Measurements from ENCODE around the gene FASTK. TPM values are rescaled to one million over a fixed set of nuclear protein-coding genes. Genes with fewer than 3 reads are reported as not detected.

Gene FASTK
- total RNA-seq, 1 donor from 2014 or later = 75.7 TPM

- H3K4me3 ChIP-seq = no peak overlapping the region
- no peaks in the 10 kb centered on the region for H3K27me3 ChIP-seq (ENCODE audit: low read depth)
- no peak for DNase-seq
- H3K9me3 ChIP-seq (replicated peaks) = no peaks in the 10 kb centered on the region
- peaks cover 22% of the 10 kb centered on the region for H3K4me1 ChIP-seq
- intact Hi-C loops (cut with micrococcal nuclease) = no loop called here
- no peak overlapping the region for H3K27ac ChIP-seq (replicated peaks)
- peaks cover 40% of the 10 kb centered on the region for H3K36me3 ChIP-seq
- TF ChIP-seq CTCF (IDR thresholded peaks at IDR 0.05; ENCODE audit: borderline replicate concordance) = no peak
Observed at GRCh38 chr7:151040616-151041375, 39.8 kb downstream of the FASTK start.

GRCh38 chr7:151039850-151040548 is 40.6 kb downstream of the FASTK start:
- peaks cover 44% of the 10 kb centered on the region for H3K36me3 ChIP-seq
- H3K27me3 ChIP-seq (ENCODE audit: low read depth) = no peaks in the 10 kb centered on the region
- no peak for TF ChIP-seq CTCF (IDR thresholded peaks at IDR 0.05; ENCODE audit: borderline replicate concordance)
- DNase-seq = no peak
- H3K4me3 ChIP-seq = no peak overlapping the region
- H3K4me1 ChIP-seq = peaks cover 27% of the 10 kb centered on the region
- intact Hi-C loops (cut with micrococcal nuclease) = loop anchor here (10.0 kb wide), 1 partner anchor 65 kb away; no protein-coding TSS in a partner anchor
- peak overlapping the region; percentile 60 for H3K27ac ChIP-seq (replicated peaks)
- H3K9me3 ChIP-seq (replicated peaks) = no peaks in the 10 kb centered on the region

- peaks cover 45% of the 10 kb centered on the region for H3K36me3 ChIP-seq
Observed at GRCh38 chr7:151038951-151039849, 41.4 kb downstream of the FASTK start.

GRCh38 chr7:151035902-151036301 is 44.7 kb downstream of the FASTK start:
- TF ChIP-seq CTCF (IDR thresholded peaks at IDR 0.05; ENCODE audit: borderline replicate concordance) = no peak
- intact Hi-C loops (cut with micrococcal nuclease) = loop anchor here (10.0 kb wide), 1 partner anchor 69 kb away; no protein-coding TSS in a partner anchor
- DNase-seq = no peak

More at GRCh38 chr7:151038951-151039849, 41.4 kb downstream of the FASTK start:
- H3K4me1 ChIP-seq = peaks cover 35% of the 10 kb centered on the region
- intact Hi-C loops (cut with micrococcal nuclease) = loop anchor here (10.0 kb wide), 1 partner anchor 66 kb away; no protein-coding TSS in a partner anchor
- H3K27me3 ChIP-seq (ENCODE audit: low read depth) = no peaks in the 10 kb centered on the region
- peak; percentile 59 for DNase-seq
- TF ChIP-seq CTCF (IDR thresholded peaks at IDR 0.05; ENCODE audit: borderline replicate concordance) = no peak
- peak overlapping the region; percentile 60 for H3K27ac ChIP-seq (replicated peaks)
- no peaks in the 10 kb centered on the region for H3K9me3 ChIP-seq (replicated peaks)
- no peak overlapping the region for H3K4me3 ChIP-seq

More at GRCh38 chr7:151035902-151036301, 44.7 kb downstream of the FASTK start:
- H3K4me3 ChIP-seq = peak overlapping the region; percentile 14
- no peaks in the 10 kb centered on the region for H3K9me3 ChIP-seq (replicated peaks)
- peaks cover 39% of the 10 kb centered on the region for H3K36me3 ChIP-seq
- H3K27ac ChIP-seq (replicated peaks) = peak overlapping the region; percentile 27
- no peaks in the 10 kb centered on the region for H3K27me3 ChIP-seq (ENCODE audit: low read depth)
- peaks cover 39% of the 10 kb centered on the region for H3K4me1 ChIP-seq

All from left ventricle myocardium inferior (tissue), 1 donor.